Measurements from ENCODE around the gene LZTR1.

- TF ChIP-seq SP2 (IDR thresholded peaks at IDR 0.05; ENCODE audit: low read length) (no peak), POLR2A (IDR thresholded peaks at IDR 0.05; ENCODE audit: control extremely low read depth in 1 of 2, low read depth in 2 of 2, low read length in 2 of 2) (no peak), CTCF (IDR thresholded peaks at IDR 0.05; ENCODE audit: control extremely low read depth in 1 of 3, insufficient read depth in 1 of 3, low read depth in 1 of 3, low read length in 3 of 3) (no peak), YY1 (IDR thresholded peaks at IDR 0.05; ENCODE audit: low read depth, low read length) (no peak), GABPA (IDR thresholded peaks at IDR 0.05; ENCODE audit: borderline replicate concordance, insufficient read depth, low read length) (no peak), ATF3 (IDR thresholded peaks at IDR 0.05; ENCODE audit: insufficient read depth, low read depth, low read length) (no peak), EP300 (IDR thresholded peaks at IDR 0.05; ENCODE audit: borderline replicate concordance in 1 of 2, low read depth in 2 of 2, low read length in 2 of 2) (no peak), GTF2F1 (IDR thresholded peaks at IDR 0.05; ENCODE audit: borderline replicate concordance, low read depth, low read length) (no peak), JUN (IDR thresholded peaks at IDR 0.05; ENCODE audit: low read depth, low read length) (no peak), TBP (IDR thresholded peaks at IDR 0.05; ENCODE audit: low read depth, low read length) (no peak), CREB1 (IDR thresholded peaks at IDR 0.05) (no peak)
Observed at GRCh38 chr22:20983081-20983771, 1.1 kb downstream of the LZTR1 start.
